Brain microvascular endothelial cell (primary cell): Measurements from ENCODE around the gene SLC26A8.

Experiments
- DNase-seq: peaks from one replicate; pipeline ENCODE4 v3.0.0-alpha.2; 2020
- H3K27ac ChIP-seq: fragments of 250-450 bp; sonication (Bioruptor Pico); 2 replicates; pipeline ENCODE4 v1.5.1; 2020; ENCODE audit warnings: mild to moderate bottlenecking, moderate library complexity
- H3K27me3 ChIP-seq: fragments of 250-450 bp; sonication (Bioruptor Pico); replicated peaks from 2 replicates; pipeline ENCODE4 v1.5.1; 2020; ENCODE audit warnings: mild to moderate bottlenecking
- H3K36me3 ChIP-seq: fragments of 250-450 bp; sonication (Bioruptor Pico); replicated peaks from 2 replicates; pipeline ENCODE4 v1.5.1; 2020; ENCODE audit warnings: mild to moderate bottlenecking
- H3K4me3 ChIP-seq: 2 replicates; pipeline ENCODE4 v1.5.1; 2011; ENCODE audit warnings: low read depth, mild to moderate bottlenecking, control low read depth, low read length, moderate library complexity
- CTCF ChIP-seq: IDR thresholded peaks from 2 replicates; pipeline ENCODE4 v1.5.1; 2011; ENCODE audit warnings: low read depth, mild to moderate bottlenecking, moderate library complexity, low read length, control low read depth, inconsistent platforms; ENCODE audit errors: missing control alignments
- in situ Hi-C: cut with HindIII; loops from 2 replicates; pipeline ENCODE4 v1.10.0; 2017; ENCODE audit warnings: low sequenced_read_pairs, low pct_ligation_motif_present

Gene SLC26A8

GRCh38 chr6:35970181-35970580 lies 54.3 kb downstream of the SLC26A8 start:
- H3K27me3 ChIP-seq: no peaks in the 10 kb centered on the region
- H3K27ac ChIP-seq: no peak overlapping the region
- TF ChIP-seq CTCF: no peak
- peak; percentile 63 for DNase-seq
- no peaks in the 10 kb centered on the region for H3K36me3 ChIP-seq
- in situ Hi-C loops: no loop called here
- no peak overlapping the region for H3K4me3 ChIP-seq

GRCh38 chr6:35969646-35970045 lies 54.8 kb downstream of the SLC26A8 start:
- H3K27ac ChIP-seq: no peak overlapping the region
- in situ Hi-C loops: no loop called here

GRCh38 chr6:35968821-35969220 lies 55.6 kb downstream of the SLC26A8 start:
- DNase-seq: no peak
- no peak overlapping the region for H3K27ac ChIP-seq
- TF ChIP-seq CTCF: no peak
- no peaks in the 10 kb centered on the region for H3K27me3 ChIP-seq
- H3K4me3 ChIP-seq: no peak overlapping the region
- in situ Hi-C loops: no loop called here
- no peaks in the 10 kb centered on the region for H3K36me3 ChIP-seq

More at GRCh38 chr6:35969646-35970045, 54.8 kb downstream of the SLC26A8 start:
- no peak for DNase-seq
- no peaks in the 10 kb centered on the region for H3K27me3 ChIP-seq
- H3K36me3 ChIP-seq: no peaks in the 10 kb centered on the region
- no peak for TF ChIP-seq CTCF
- no peak overlapping the region for H3K4me3 ChIP-seq

GRCh38 chr6:35967076-35967774 lies 57.2 kb downstream of the SLC26A8 start:
- TF ChIP-seq CTCF: no peak

GRCh38 chr6:35962779-35963560 lies 61.5 kb downstream of the SLC26A8 start:
- Histone ChIP-seq H3K4me3 (no peak overlapping the region), H3K27ac (no peak overlapping the region), H3K27me3 (no peaks in the 10 kb centered on the region), H3K36me3 (no peaks in the 10 kb centered on the region)
- no peak for DNase-seq
- in situ Hi-C loops: no loop called here
- TF ChIP-seq CTCF: no peak

More at GRCh38 chr6:35967076-35967774, 57.2 kb downstream of the SLC26A8 start:
- no peak for DNase-seq
- in situ Hi-C loops: no loop called here
- H3K27me3 ChIP-seq: no peaks in the 10 kb centered on the region
- H3K4me3 ChIP-seq: no peak overlapping the region
- no peak overlapping the region for H3K27ac ChIP-seq
- no peaks in the 10 kb centered on the region for H3K36me3 ChIP-seq
